DMS79 (cell line): ENCODE results near the gene CREB3L2.
"Not testable (repeated sequence)": the region's sequence is repeated elsewhere in the genome, so short reads cannot be mapped to it uniquely, and the experiment has no call there.

Source experiments
- DNase-seq: peaks from one replicate; lab custom pipeline; 2025; lab: John Stamatoyannopoulos, UW

CREB3L2 gene

GRCh38 chr7:137987968-137988367 lies 13.9 kb downstream of the CREB3L2 start:
- DNase-seq: no peak

- DNase-seq: no peak
Measured at GRCh38 chr7:137987563-137987962, 14.3 kb downstream of the CREB3L2 start.

DNA sequence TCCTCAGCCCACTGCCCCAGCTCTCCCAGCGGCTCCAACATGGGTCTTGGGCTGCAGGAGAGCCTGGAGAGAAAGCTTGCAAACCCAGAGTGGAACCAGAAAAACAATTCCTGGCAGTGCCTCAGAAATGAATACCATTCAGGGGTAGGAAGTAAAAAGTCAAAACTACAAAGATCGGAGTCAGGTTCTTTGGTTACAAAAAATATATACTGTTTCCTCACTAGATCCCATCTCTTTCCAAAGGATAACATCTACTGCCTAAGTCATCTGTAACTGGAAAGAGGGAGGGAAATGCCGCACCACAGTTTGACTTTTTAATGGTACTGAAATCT lies 14.9 kb downstream of the CREB3L2 start:
- no peak for DNase-seq

DNA sequence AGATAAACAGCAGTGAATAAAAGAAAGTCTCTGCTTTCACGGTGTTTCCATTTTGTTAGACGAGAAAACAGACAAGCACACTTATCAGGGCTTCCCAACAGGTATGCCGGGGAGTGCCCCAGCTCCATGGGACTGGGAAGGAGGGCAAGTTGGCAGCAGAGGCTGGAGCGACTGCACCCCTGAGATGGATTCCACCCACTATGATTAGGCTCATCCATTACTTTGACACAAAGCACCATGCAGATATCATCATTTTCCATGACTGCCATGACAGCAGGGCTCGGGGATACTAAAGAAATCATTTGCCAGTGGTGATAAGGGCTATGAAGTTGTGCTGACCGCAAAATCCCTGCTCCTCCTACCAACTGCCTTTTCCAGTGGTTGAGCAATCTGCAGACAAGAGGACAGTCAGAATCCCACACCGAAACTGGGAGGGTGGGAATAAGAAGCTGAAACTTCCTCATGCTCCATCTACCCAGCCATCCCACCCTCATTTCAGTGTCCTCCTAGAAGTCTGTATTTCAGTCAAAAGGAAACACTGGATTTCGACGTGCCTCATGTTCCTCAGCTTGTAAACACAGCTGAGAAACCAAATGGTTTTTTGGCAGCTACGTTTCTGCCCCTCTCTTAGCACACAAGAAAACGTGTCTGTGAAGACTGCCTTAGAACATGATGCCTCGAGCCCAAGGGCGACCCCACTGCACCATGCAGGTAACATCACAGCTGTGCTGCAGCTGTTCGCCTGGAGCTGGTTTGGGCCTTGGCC lies 15.5 kb downstream of the CREB3L2 start:
- no peak for DNase-seq

- no peak for DNase-seq
Measured at GRCh38 chr7:137985897-137986251, 16.0 kb downstream of the CREB3L2 start.

DNA sequence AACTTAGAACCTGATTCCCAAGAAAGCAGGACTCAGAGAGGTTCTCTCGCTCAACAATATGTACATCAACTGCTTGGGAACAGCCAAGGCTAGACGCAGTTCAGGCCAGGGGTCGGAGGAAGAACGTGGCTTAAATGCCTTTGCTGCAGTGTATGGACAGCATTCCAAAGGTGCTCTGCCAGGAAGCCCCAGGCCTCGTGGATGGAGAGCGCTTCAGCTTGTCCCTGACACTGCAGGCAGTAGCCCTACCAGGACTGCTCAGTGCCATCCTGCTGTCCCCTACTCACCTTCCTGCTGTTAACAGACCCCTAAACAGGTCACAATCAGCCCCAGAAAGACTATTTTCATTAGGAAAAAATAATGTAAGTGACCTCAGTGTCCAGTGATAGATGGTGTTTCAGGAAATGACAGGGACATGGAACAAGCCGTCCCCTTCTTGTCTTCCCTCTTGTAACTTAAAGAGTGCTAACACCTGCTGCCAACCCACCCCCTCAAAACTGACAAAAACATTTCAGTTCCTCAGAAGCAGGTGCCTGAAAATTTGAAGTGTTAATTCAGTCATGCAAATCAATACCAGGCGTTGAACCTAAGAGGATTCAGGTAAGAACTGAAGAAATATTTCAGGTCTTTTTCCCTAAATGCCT lies 16.5 kb downstream of the CREB3L2 start:
- DNase-seq: no peak

DNA sequence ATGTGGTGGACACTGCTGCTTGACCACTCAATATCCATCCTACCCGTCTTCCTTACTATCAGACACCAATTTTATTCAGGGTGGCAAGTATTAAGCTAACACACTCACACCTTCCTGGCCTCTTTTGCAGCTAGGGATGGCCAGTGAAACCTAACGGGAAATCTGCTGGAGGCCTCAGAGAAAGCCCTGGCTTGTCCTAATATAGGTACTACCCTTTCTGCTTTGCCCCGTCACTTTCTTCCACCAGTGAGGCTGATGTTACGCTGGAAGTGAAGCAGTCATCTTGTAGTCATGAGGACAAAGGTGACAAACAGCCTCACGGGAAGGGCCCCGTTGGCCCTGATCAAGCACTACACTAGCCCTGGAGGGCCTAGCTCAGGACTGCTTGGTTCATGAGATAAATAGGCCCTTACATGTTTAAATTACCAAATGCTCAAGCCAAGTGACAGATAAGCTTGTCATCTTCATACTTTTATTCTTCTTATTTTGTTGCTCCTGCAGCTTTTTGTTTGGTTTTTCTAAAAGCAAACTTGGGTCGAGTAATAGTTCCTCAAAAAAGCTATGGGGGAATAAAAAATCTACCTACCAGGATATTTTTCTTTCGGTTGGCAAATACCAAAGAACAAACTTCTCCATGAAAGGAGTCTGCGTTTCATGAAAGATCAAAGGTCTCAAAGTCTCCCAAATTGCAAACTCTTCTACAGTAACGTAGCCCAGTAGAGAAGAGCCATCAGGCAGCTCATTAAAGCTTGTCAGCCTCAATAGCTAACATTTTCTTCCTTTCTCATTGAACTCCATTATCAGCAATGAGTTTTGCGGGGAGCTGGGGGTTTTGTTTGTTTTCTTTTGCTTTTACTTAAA lies 17.5 kb downstream of the CREB3L2 start:
- no peak for DNase-seq

DNA sequence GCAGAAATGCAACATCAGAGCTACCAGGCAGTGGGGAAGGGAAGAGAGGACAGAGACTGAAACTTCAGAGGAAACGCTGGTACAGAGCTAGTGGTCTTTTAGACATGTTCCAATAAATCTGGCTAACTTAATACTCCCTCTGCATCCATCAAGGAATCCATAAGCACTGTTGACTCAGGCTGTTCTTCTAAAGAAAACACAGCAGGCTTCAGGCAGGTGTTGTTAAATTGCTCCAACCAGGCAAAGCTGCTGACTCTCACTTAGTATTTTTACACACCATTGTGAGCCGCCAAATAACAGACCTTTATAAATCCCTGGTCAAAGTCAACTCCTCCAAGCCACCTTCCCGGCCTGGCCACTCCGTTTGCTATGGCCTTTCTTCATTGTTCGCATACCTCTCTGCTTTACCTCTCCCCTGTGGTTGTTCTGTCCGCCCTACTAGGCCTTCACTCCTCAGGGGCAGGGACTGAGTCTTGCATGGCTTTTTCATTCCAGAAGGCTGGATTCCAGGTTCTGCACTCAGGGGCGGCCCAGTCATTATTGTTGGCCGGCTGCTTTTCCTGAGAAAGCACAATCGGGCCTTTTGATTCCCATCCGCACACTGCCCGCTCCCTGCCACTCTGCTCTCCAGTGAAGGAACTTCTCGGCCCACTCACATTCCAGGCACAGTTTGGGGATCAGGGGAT lies 18.4 kb downstream of the CREB3L2 start:
- no peak for DNase-seq

- DNase-seq: not testable (repeated sequence)
Measured at GRCh38 chr7:137982394-137982793, 19.5 kb downstream of the CREB3L2 start.

GRCh38 chr7:137981668-137982067 lies 20.2 kb downstream of the CREB3L2 start:
- no peak for DNase-seq

- no peak for DNase-seq
Measured at GRCh38 chr7:137981175-137981574, 20.7 kb downstream of the CREB3L2 start.

- no peak for DNase-seq
Measured at GRCh38 chr7:137980308-137980707, 21.6 kb downstream of the CREB3L2 start.

DNA sequence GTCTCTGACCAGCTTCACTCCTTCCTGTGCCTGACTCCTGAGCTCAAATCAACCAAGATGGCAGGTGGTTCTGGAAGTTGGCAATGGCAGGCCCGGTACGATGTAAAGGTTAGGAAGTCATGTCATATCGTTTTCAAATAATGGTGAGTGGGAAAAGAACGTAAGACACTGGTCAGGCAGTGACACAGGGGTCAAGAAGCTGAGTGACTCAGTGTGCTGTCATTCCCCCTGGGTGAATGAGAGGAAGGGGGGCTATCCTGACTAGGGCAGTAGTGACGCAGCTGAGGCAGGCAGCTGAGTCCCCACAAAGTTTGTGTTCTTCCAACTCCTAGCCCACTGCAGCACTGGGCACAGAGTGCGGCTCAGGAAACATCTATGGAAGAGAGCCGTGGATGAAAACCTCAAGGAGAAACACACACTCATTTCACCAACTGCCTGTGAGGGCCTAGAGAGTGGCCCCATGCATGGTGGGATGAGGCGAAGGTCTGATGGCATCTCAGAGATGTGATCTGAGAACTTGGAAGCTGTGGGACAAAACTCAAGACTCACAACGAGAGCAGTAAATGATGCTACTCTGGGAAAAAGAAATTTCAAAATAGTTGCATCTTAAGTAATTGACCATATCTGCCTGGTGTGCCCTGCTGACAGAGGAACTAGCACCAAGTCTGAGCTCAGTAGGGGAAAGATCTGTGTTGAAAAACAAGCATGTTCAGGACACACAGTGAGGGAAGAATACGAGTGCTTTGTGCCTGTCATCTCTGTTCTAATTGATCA lies 23.2 kb downstream of the CREB3L2 start:
- no peak for DNase-seq

- no peak for DNase-seq
Measured at GRCh38 chr7:137977173-137977572, 24.7 kb downstream of the CREB3L2 start.

GRCh38 chr7:137976696-137977095 lies 25.2 kb downstream of the CREB3L2 start:
- DNase-seq: no peak

- no peak for DNase-seq
Measured at GRCh38 chr7:137976232-137976631, 25.7 kb downstream of the CREB3L2 start.

DNA sequence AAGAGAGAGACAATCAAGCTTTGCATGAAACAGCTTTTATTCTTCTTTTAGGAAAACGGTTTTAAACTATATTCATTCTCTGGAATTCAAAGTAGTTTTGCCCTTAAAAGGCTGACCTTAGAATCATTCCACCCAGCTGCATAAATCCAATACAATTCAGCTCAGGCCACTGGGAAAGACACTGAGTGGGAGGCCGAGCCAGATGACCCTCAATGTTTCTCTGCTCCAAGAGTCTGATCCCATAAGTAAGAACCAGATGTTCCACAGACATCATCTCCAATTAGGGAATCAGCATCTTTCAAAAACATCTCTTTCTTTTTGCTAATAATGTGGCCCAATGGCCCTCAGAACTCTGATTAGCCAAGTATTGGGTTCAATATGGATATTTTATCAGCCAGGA lies 26.1 kb downstream of the CREB3L2 start:
- no peak for DNase-seq

DNA sequence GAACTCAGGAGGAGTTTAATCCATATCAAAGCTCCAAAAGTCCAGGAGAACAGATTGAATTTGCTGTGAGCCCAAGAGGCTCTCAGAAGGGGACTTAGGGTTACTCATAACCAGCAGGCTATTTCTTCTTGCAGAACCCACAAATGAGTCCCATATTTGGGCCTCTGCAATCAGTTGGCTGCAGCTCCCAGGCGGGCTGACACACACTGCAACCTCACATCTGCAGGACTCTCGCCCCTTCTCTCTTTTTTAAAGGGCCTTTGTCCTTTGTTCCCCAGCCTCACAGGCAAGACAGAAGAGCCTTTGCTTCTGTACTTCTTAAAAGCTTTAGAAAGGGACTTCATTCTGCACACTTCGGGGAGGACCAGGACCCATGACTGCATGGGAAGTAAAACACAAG lies 26.7 kb downstream of the CREB3L2 start:
- DNase-seq: no peak

DNA sequence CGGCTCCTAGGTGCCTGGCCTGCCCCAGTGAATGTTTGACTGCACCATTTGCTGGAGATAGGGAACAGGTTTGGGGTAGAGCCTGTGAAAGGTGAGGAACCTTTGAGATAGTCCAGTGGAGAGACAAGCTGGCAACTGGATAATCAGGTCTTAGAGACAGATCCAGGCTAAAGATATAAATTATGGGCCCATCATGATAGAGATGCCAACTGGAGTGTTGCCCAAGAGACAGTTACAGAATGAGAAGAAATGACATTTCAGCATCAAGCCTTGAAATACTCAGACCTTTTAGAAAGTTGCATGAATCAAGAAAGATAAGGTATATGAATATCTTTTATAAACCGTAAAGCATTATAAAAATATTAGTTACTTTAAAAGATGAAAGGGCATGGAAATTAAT lies 27.1 kb downstream of the CREB3L2 start:
- no peak for DNase-seq

DNA sequence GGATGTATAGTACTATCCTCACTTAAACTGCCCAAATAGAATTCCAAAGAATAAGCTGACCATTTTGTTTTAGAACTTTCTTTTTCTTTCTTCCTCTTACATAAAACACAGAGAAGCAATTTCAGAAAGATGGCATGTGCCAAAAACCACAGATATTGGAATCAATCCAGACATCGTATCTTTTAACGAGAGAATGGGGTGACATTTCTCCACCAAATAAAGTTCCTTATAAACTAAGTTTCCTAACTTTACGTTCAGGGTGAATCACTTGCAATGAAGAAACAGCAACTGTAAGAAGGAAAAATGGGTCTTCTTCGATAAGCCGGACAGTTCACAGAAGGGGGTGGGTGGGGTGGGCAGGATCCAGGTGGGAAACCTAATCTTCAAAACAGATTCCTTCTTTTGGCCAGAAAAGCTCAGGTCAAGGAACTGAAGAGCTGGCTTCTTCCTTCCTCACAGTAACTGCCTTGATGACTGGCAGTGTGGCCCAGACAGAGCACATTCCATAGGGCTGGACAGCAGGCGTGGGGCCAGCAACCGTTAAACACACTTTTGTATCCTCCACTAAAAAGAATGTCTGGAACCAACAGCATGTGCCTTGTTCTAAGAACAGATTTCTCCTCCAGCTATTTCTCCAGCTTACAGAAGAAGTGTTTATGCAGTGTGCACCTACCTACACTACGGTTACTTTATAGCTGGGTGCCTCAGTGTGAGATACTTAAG lies 31.5 kb downstream of the CREB3L2 start:
- DNase-seq: no peak

- no peak for DNase-seq
Measured at GRCh38 chr7:137969828-137970227, 32.1 kb downstream of the CREB3L2 start.
